IMR-90 (cell line): ENCODE data around the gene MRPL34.

Experiments
- BHLHE40 ChIP-seq: fragments of 150-350 bp; IDR thresholded peaks from 2 replicates; pipeline ENCODE4 v1.6.1; 2016; ENCODE audit warnings: mild to moderate bottlenecking, low read depth, low read length
- RFX5 ChIP-seq: IDR thresholded peaks from 2 replicates; pipeline ENCODE4 v1.8.0; 2012; ENCODE audit warnings: low read depth, mild to moderate bottlenecking, low read length, moderate library complexity

GRCh38 chr19:17330262-17331044 is 24.8 kb downstream of the MRPL34 start:
- TF ChIP-seq BHLHE40 (no peak), RFX5 (no peak)
